Peyer's patch (tissue), 4 donors: ENCODE results near the gene CRIP2. TPM values are rescaled to one million over a fixed set of nuclear protein-coding genes. Genes with fewer than 3 reads are reported as not detected.

Experiments used
- DNase-seq, 3 donors: peaks; one replicate each; pipeline ENCODE4 v3.0.0-alpha.2; 2017 to 2019
- H3K27ac ChIP-seq, 4 donors: fragments of 200-600 bp; sonication (generic); one replicate each; pipeline ENCODE4 v1.5.1; 2016 to 2019
- H3K27me3 ChIP-seq, 2 donors: fragments of 200-600 bp; sonication (generic); one replicate each; pipeline ENCODE4 v1.5.1; 2019
- H3K36me3 ChIP-seq, 3 donors: fragments of 200-600 bp; sonication (generic); one replicate each; pipeline ENCODE4 v1.5.1; 2016 to 2019
- H3K4me1 ChIP-seq, 4 donors: fragments of 200-600 bp; sonication (generic); one replicate each; pipeline ENCODE4 v1.5.1; 2016 to 2019
- H3K4me3 ChIP-seq, 4 donors: fragments of 200-600 bp; sonication (generic); 1 replicate in 3 of 4; 2 replicates in 1 of 4; pipeline ENCODE4 v1.5.1; 2016 to 2019; ENCODE audit warnings: mild to moderate bottlenecking in 1 of 4
- H3K9me3 ChIP-seq, 4 donors: fragments of 200-600 bp; sonication (generic); one replicate each; pipeline ENCODE4 v1.5.1; 2016 to 2019; ENCODE audit warnings: mild to moderate bottlenecking in 1 of 4
- CTCF ChIP-seq, 6 experiments: fragments of 450-650 bp in 4 of 6; fragments of 200-600 bp in 2 of 6; sonication (generic) in 1 of 6; IDR thresholded peaks; one replicate each; pipeline ENCODE4 v1.5.1; 2017 to 2019; ENCODE audit warnings: antibody characterized with exemption in 6 of 6, mild to moderate bottlenecking in 3 of 6, moderate library complexity in 1 of 6
- POLR2A ChIP-seq, 2 donors: fragments of 450-650 bp; IDR thresholded peaks; one replicate each; pipeline ENCODE4 v1.5.1; 2017; ENCODE audit warnings: antibody characterized with exemption in 2 of 2, mild to moderate bottlenecking in 2 of 2, moderate library complexity in 2 of 2
- total RNA-seq, 4 donors: library from RNA; depleted of rRNA; stranded (reverse); fragments of >200 nt; gene quantifications; one replicate each; pipeline ENCODE4 v1.1.0, GENCODE V29; 2016

CRIP2 gene
- total RNA-seq, 4 donors from 2014 or later, result 20.8 to 69.3 (median 41.9) TPM

- H3K27ac ChIP-seq, result no peak overlapping the region
- DNase-seq, result no peak
- peaks cover 0 to 12% of the 10 kb centered on the region in 2 donors for H3K27me3 ChIP-seq
- TF ChIP-seq CTCF (IDR thresholded peaks at IDR 0.05) (no peak), POLR2A (IDR thresholded peaks at IDR 0.05) (no peak)
- no peak overlapping the region for H3K4me3 ChIP-seq
- peaks cover 0 to 35% (median 30%) of the 10 kb centered on the region in 4 donors for H3K4me1 ChIP-seq
- no peaks in the 10 kb centered on the region for H3K36me3 ChIP-seq
- H3K9me3 ChIP-seq, result no peaks in the 10 kb centered on the region
Observed at GRCh38 chr14:105525326-105525725, 50.7 kb downstream of the CRIP2 start.

GRCh38 chr14:105525861-105526775, 51.5 kb downstream of the CRIP2 start, which contains the start of gene TMEM121:
TMEM121 (plus strand) TSS chr14:105526583; CDS start chr14:105528835, 2,252 bp downstream.
- no peaks in the 10 kb centered on the region for H3K9me3 ChIP-seq
- H3K27me3 ChIP-seq, result peaks cover 0 to 12% of the 10 kb centered on the region in 2 donors
- H3K36me3 ChIP-seq, result no peaks in the 10 kb centered on the region
- peak within 1 kb of the TSS; percentile 22 to 67 (median 58) for H3K4me3 ChIP-seq
- no peak for TF ChIP-seq POLR2A (IDR thresholded peaks at IDR 0.05)
- no peak for TF ChIP-seq CTCF (IDR thresholded peaks at IDR 0.05)
- H3K27ac ChIP-seq, result peak within 1 kb of the TSS in 2 of 4 donors; percentile 17 to 22
- no peak for DNase-seq
- H3K4me1 ChIP-seq, result peaks cover 0 to 35% (median 30%) of the 10 kb centered on the region in 4 donors

- no peak for TF ChIP-seq POLR2A (IDR thresholded peaks at IDR 0.05)
- no peak for TF ChIP-seq CTCF (IDR thresholded peaks at IDR 0.05)
- no peaks in the 10 kb centered on the region for H3K9me3 ChIP-seq
- peak overlapping the region; percentile 21 to 67 (median 58) for H3K4me3 ChIP-seq
- H3K27me3 ChIP-seq, result peaks cover 0 to 12% of the 10 kb centered on the region in 2 donors
- peak in 1 of 3 donors; percentile 45 for DNase-seq
- no peaks in the 10 kb centered on the region for H3K36me3 ChIP-seq
- H3K4me1 ChIP-seq, result peaks cover 0 to 38% (median 30%) of the 10 kb centered on the region in 4 donors
- peak overlapping the region in 1 of 4 donors; percentile 17 for H3K27ac ChIP-seq
Observed at GRCh38 chr14:105526776-105527380, 52.3 kb downstream of the CRIP2 start.

- Histone ChIP-seq H3K9me3 (no peaks in the 10 kb centered on the region), H3K4me3 (peak overlapping the region; percentile 21 to 67 (median 66)), H3K27ac (peak overlapping the region in 2 of 4 donors; percentile 17 to 50), H3K27me3 (peaks cover 0 to 12% of the 10 kb centered on the region in 2 donors), H3K36me3 (no peaks in the 10 kb centered on the region), H3K4me1 (peaks cover 0 to 43% (median 30%) of the 10 kb centered on the region in 4 donors)
- no peak for DNase-seq
- TF ChIP-seq CTCF (IDR thresholded peaks at IDR 0.05), result no peak
- no peak for TF ChIP-seq POLR2A (IDR thresholded peaks at IDR 0.05)
Observed at GRCh38 chr14:105527381-105527825, 52.8 kb downstream of the CRIP2 start.

GRCh38 chr14:105527826-105528585, 53.4 kb downstream of the CRIP2 start:
- TF ChIP-seq POLR2A (IDR thresholded peaks at IDR 0.05), result no peak
- peak; percentile 59 to 92 (median 89) for TF ChIP-seq CTCF (IDR thresholded peaks at IDR 0.05)
- Histone ChIP-seq H3K4me1 (peaks cover 0 to 49% (median 30%) of the 10 kb centered on the region in 4 donors), H3K36me3 (no peaks in the 10 kb centered on the region), H3K9me3 (no peaks in the 10 kb centered on the region), H3K4me3 (peak overlapping the region; percentile 58 to 67 (median 66)), H3K27ac (peak overlapping the region in 3 of 4 donors; percentile 41 to 73 (median 50)), H3K27me3 (peaks cover 0 to 12% of the 10 kb centered on the region in 2 donors)
- peak; percentile 70 to 90 (median 83) for DNase-seq
